AG09309 (cell line): Measurements from ENCODE around the gene FAM227A.

Source experiments
- DNase-seq: peaks from one replicate; pipeline ENCODE4 v3.0.0-alpha.2; 2010; ENCODE audit warnings: low read depth
- H3K4me3 ChIP-seq: 2 replicates; pipeline ENCODE4 v1.5.1; 2011; ENCODE audit warnings: mild to moderate bottlenecking, low read depth, low read length, moderate library complexity; ENCODE audit not compliant: control insufficient read depth
- TF ChIP-seq, protein P1 (sequence below): IDR thresholded peaks from 2 replicates; pipeline ENCODE4 v1.5.1; 2011; ENCODE audit warnings: mild to moderate bottlenecking, low read depth, low read length, inconsistent platforms; ENCODE audit not compliant: insufficient read depth, control insufficient read depth; ENCODE audit errors: missing control alignments

FAM227A gene

DNA sequence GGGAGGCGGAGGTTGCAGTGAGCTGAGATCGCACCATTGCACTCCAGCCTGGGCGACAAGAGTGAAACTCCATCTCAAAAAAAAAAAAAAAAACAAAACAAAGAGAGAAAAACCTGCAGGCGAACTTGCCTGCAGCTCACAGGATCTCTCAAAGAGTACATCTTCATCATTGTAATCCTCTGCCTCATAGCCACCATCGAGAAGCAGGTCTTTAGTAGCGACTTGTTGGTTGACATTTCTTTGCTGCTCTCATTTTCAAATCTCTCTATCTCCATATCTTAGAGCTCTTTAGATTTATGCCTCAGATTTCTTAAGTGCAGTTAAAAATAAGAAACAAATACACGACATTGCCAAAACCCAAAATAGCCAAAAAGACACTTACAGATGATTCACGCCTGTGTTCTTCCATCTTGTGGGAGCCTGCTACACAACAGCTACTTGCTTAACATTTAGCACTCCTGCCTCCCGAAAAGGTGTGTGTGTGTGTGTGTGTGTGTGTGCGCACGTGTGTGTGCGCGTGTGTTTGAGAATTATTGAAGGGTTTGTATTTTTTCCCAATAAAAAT is 14.6 kb downstream of the FAM227A start:
- no peak overlapping the region for H3K4me3 ChIP-seq
- DNase-seq: no peak
- TF ChIP-seq, protein P1, sequence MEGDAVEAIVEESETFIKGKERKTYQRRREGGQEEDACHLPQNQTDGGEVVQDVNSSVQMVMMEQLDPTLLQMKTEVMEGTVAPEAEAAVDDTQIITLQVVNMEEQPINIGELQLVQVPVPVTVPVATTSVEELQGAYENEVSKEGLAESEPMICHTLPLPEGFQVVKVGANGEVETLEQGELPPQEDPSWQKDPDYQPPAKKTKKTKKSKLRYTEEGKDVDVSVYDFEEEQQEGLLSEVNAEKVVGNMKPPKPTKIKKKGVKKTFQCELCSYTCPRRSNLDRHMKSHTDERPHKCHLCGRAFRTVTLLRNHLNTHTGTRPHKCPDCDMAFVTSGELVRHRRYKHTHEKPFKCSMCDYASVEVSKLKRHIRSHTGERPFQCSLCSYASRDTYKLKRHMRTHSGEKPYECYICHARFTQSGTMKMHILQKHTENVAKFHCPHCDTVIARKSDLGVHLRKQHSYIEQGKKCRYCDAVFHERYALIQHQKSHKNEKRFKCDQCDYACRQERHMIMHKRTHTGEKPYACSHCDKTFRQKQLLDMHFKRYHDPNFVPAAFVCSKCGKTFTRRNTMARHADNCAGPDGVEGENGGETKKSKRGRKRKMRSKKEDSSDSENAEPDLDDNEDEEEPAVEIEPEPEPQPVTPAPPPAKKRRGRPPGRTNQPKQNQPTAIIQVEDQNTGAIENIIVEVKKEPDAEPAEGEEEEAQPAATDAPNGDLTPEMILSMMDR: no peak

DNA sequence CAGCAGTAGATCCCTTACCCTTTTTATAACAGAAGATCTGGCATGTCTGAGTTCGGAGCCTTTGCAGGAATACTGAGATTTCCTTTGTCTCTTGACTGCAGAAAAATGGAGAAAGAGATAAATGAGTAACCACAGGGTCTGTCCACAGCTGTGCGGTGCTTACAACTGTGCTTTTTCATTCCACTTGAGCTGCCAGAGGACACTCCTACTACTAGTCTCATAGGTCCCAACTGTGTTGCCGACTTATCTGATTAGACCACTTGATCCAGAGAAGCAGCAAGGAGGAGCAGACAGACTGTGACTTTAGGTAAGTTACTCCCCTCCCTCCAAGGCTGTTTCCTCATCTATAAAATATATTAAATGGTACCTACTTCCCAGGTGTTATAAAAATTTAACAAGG is 17.5 kb downstream of the FAM227A start:
- DNase-seq: no peak
- no peak overlapping the region for H3K4me3 ChIP-seq
- TF ChIP-seq, protein P1: no peak

DNA sequence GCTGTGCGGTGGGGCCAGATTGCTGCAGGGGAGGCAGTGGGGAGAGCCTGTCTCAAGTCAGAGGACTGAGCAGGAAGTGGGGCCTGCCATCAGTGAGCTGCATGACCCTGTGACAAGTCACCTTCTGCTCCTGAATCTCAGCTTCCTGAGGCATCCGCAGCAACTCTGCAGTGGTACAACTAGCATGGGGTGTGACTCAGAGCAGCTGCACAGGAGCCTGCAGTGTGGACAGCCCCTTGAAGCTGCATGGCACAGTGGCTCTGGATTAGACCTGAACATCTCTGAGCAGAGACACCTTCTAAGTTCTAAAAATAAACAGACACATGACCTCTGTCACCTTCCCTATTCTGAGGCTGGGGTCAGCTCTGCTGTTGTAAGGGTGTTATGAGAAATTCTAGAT is 18.0 kb downstream of the FAM227A start:
- TF ChIP-seq, protein P1: no peak
- DNase-seq: no peak
- H3K4me3 ChIP-seq: no peak overlapping the region

DNA sequence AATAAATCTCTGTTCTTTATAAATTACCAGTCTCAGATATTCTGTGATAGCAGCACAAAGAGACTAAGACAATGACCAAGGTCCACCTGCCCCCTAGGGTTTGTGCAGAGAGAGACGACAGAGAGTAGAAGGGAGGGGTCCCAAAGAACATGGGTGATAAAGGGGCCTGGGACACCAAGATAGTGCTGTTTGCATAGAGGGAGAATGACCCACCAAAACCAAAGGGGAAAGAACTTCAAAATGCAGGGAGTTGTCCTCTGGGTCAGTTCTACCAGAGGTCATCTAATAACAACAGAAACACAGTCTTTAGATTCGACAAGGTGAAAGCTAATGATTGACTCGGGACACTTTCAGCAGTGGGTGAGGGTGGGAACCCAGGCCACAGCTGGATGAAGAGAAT is 23.7 kb downstream of the FAM227A start:
- H3K4me3 ChIP-seq: no peak overlapping the region
- DNase-seq: no peak
- TF ChIP-seq, protein P1: no peak

DNA sequence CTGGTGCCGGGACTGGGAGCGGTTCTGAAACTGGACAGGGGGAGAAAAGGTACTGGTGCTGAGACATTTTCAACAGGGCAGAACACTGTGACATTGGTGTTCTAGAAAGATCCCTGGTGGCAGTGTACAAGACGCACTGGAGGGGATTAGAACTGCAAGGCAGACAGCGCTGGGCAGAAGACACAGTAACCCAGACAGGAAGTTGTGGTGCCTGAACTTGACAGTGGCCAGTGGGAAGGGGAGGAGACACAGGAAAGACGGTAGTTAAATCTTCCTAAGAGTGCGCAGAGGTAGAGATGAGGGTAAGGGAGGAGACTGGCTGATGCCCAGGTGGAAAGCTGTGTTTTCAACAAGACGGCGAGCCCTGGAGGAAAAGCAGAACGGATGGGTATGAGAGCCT is 24.5 kb downstream of the FAM227A start:
- DNase-seq: no peak
- TF ChIP-seq, protein P1: no peak
- H3K4me3 ChIP-seq: no peak overlapping the region

DNA sequence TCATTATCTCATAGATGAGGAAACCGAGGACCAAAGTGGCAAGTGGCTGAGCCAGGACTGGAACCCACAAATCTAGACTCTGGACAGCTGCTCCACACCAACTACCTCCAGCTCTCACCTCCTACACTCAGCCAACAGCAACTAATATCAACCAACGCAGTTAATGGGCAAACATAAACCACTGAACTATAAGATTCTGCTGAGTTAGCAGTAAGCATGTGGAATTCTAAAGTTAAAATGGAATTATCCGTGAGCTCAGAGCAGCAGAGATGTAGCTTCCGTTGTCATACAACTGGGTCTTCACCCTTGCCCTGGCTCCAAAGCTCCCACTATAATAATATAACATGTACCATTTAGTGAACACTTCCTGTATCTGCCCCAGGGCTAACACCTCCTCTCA is 27.1 kb downstream of the FAM227A start:
- TF ChIP-seq, protein P1: no peak
- no peak for DNase-seq
- H3K4me3 ChIP-seq: no peak overlapping the region

DNA sequence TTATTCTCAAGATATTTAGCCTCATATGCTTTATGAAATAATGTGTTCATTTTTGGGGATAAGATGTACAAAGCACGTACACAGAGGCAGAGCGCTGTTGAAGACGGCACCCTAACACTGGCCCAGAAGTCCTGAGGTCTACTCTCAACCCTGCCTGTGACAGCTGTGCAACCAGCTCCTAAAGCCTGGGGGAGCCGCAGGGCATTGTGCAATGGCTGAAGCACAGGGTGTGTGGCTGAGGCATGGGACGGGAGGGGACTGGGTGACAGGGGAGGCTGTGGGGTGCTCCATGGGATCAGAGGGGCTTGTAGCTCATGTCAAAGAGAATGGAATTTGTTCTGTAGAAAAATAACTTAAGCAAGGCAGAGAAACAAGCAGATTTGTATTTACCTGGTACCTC is 27.7 kb downstream of the FAM227A start:
- DNase-seq: no peak
- H3K4me3 ChIP-seq: no peak overlapping the region
- TF ChIP-seq, protein P1: no peak
